Measurements from ENCODE around the gene PDZRN3. TPM values are rescaled to one million over a fixed set of nuclear protein-coding genes. Genes with fewer than 3 reads are reported as not detected.
A peak's percentile ranks its signal among the peaks of the same experiment; 100 is the strongest.

The PDZRN3 gene
- total RNA-seq, 1 experiment from 2014 or later: 5.9 TPM

GRCh38 chr3:73449774-73450173, 175.0 kb downstream of the PDZRN3 start:
- Histone ChIP-seq H2BK12ac (ENCODE audit: insufficient read length, low read depth, low read length) (no peak overlapping the region), H3K9me3 (ENCODE audit: control insufficient read depth, low read depth, low read length) (no peaks in the 10 kb centered on the region), H3K56ac (ENCODE audit: insufficient read length, low read depth, low read length) (no peak overlapping the region), H2BK15ac (ENCODE audit: low read depth, low read length) (no peak overlapping the region), H2BK5ac (ENCODE audit: insufficient read length, low read length) (no peak overlapping the region), H3K14ac (ENCODE audit: insufficient read depth, low read length) (no peak overlapping the region), H3K27me3 (ENCODE audit: insufficient read depth, low read length) (no peaks in the 10 kb centered on the region), H3K79me2 (ENCODE audit: insufficient read depth, low read length) (no peaks in the 10 kb centered on the region), H3K18ac (ENCODE audit: insufficient read length, low read depth, low read length) (no peak overlapping the region), H3K4ac (ENCODE audit: low read depth, low read length) (no peak overlapping the region), H3K23ac (ENCODE audit: insufficient read length, low read depth, low read length) (no peak overlapping the region), H3T11ph (ENCODE audit: low read length) (no peak overlapping the region), H3K4me2 (ENCODE audit: insufficient read depth, insufficient read length, low read length) (no peak overlapping the region), H3K4me1 (ENCODE audit: insufficient read depth, low read length) (peaks cover 12% of the 10 kb centered on the region; the same call in 1 of the 2 replicates), H4K91ac (ENCODE audit: insufficient read length, low read depth, low read length) (no peak overlapping the region), H2BK120ac (ENCODE audit: low read depth, low read length, poor library complexity, severe bottlenecking) (no peak overlapping the region), H3K9ac (ENCODE audit: extremely low read depth, insufficient read length, low read length) (no peak overlapping the region), H3K79me1 (ENCODE audit: insufficient read depth, low read depth, low read length, poor library complexity, severe bottlenecking) (no peaks in the 10 kb centered on the region), H2AFZ (ENCODE audit: low read length) (no peak overlapping the region), H2AK5ac (ENCODE audit: insufficient read length, low read length) (no peak overlapping the region), H3K23me2 (ENCODE audit: insufficient read length, low read depth, low read length, poor library complexity, severe bottlenecking) (no peaks in the 10 kb centered on the region), H4K5ac (ENCODE audit: insufficient read length, low read depth, low read length) (no peak overlapping the region), H2BK20ac (ENCODE audit: low read depth, low read length, poor library complexity, severe bottlenecking) (no peak overlapping the region), H3K27ac (ENCODE audit: insufficient read length, low read depth, low read length) (no peak overlapping the region), H4K8ac (replicated peaks; ENCODE audit: insufficient read length, low read depth, low read length) (no peak overlapping the region), H4K20me1 (ENCODE audit: control insufficient read depth, insufficient read depth, insufficient read length) (no peaks in the 10 kb centered on the region)
- no peaks in the 10 kb centered on the region for H3K36me3 Mint-ChIP-seq (ENCODE audit: insufficient read depth in 1 of 3, low read depth in 3 of 3)
- WGBS (ENCODE audit: extremely low coverage, insufficient read length, low lambda C conversion rate): no CpG with 5 or more reads among the region's 4 CpGs
- H3K4me1 Mint-ChIP-seq: peaks cover 14 to 17% of the 10 kb centered on the region in 2 experiments
- H3K27me3 Mint-ChIP-seq (ENCODE audit: low read depth): no peaks in the 10 kb centered on the region
- no peaks in the 10 kb centered on the region for H3K9me3 Mint-ChIP-seq
- peak overlapping the region in 1 of 3 experiments; percentile 66; a peak in 1 of 7 replicates for H3K27ac Mint-ChIP-seq
- H3K4me3 Mint-ChIP-seq: no peak overlapping the region
- TF ChIP-seq, protein P1, sequence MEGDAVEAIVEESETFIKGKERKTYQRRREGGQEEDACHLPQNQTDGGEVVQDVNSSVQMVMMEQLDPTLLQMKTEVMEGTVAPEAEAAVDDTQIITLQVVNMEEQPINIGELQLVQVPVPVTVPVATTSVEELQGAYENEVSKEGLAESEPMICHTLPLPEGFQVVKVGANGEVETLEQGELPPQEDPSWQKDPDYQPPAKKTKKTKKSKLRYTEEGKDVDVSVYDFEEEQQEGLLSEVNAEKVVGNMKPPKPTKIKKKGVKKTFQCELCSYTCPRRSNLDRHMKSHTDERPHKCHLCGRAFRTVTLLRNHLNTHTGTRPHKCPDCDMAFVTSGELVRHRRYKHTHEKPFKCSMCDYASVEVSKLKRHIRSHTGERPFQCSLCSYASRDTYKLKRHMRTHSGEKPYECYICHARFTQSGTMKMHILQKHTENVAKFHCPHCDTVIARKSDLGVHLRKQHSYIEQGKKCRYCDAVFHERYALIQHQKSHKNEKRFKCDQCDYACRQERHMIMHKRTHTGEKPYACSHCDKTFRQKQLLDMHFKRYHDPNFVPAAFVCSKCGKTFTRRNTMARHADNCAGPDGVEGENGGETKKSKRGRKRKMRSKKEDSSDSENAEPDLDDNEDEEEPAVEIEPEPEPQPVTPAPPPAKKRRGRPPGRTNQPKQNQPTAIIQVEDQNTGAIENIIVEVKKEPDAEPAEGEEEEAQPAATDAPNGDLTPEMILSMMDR (conservative IDR thresholded peaks at IDR 0.05): no peak
- DNase-seq: no peak

All from H9 (cell line).